SK-N-SH treated with all-trans-retinoic acid at 6 μM for 48 hours (cell line): ENCODE measurements around the gene FLNC.

Source experiments
- ATAC-seq: fragments of 200-7000 bp; cut with Tn5 transposase; 3 replicates; pipeline ENCODE4 v1.9.1; 2020; ENCODE audit warnings: mild to moderate bottlenecking, moderate library complexity
- ARNTL ChIP-seq: fragments of 450-650 bp; formaldehyde crosslinking; IDR thresholded peaks from 2 replicates; pipeline ENCODE4 v1.5.0; 2020; ENCODE audit warnings: low read depth, mild to moderate bottlenecking, moderate library complexity, borderline replicate concordance
- BACH2 ChIP-seq: fragments of 250-450 bp; sonication (Bioruptor Pico); IDR thresholded peaks from 2 replicates; pipeline ENCODE4 v1.9.0; 2021; ENCODE audit warnings: mild to moderate bottlenecking, borderline replicate concordance
- CREB5 ChIP-seq: fragments of 250-450 bp; sonication (Bioruptor Pico); IDR thresholded peaks from 2 replicates; pipeline ENCODE4 v1.5.1; 2020; ENCODE audit warnings: low read depth, mild to moderate bottlenecking, moderate library complexity
- CSDC2 ChIP-seq: fragments of 250-450 bp; sonication (Bioruptor Pico); IDR thresholded peaks from 2 replicates; pipeline ENCODE4 v1.5.0; 2020; ENCODE audit warnings: mild to moderate bottlenecking, moderate library complexity
- CSRNP3 ChIP-seq: fragments of 250-450 bp; sonication (Bioruptor Pico); IDR thresholded peaks from 2 replicates; pipeline ENCODE4 v1.5.1; 2021; ENCODE audit warnings: mild to moderate bottlenecking, moderate library complexity
- ESRRG ChIP-seq: fragments of 250-450 bp; sonication (Bioruptor Pico); IDR thresholded peaks from 2 replicates; pipeline ENCODE4 v1.6.1; 2021; ENCODE audit warnings: mild to moderate bottlenecking
- GLIS3 ChIP-seq: fragments of 250-450 bp; sonication (Bioruptor Pico); IDR thresholded peaks from 2 replicates; pipeline ENCODE4 v1.5.0; 2020; ENCODE audit warnings: mild to moderate bottlenecking, moderate library complexity
- ISL1 ChIP-seq: fragments of 250-450 bp; sonication (Bioruptor Pico); IDR thresholded peaks from 2 replicates; pipeline ENCODE4 v2.1.2; 2022; ENCODE audit warnings: mild to moderate bottlenecking, moderate library complexity
- OSR1 ChIP-seq: fragments of 250-450 bp; sonication (Bioruptor Pico); IDR thresholded peaks from 2 replicates; pipeline ENCODE4 v1.8.0; 2022; ENCODE audit warnings: moderate library complexity, mild to moderate bottlenecking, inconsistent platforms
- PATZ1 ChIP-seq: fragments of 250-450 bp; sonication (Bioruptor Pico); IDR thresholded peaks from 2 replicates; pipeline ENCODE4 v1.8.0; 2020; ENCODE audit warnings: mild to moderate bottlenecking, moderate library complexity, borderline replicate concordance
- POU6F1 ChIP-seq: fragments of 250-450 bp; sonication (Bioruptor Pico); IDR thresholded peaks from 2 replicates; pipeline ENCODE4 v1.8.0; 2021; ENCODE audit warnings: low read depth, mild to moderate bottlenecking, moderate library complexity, borderline replicate concordance
- PPARA ChIP-seq: fragments of 250-450 bp; sonication (Bioruptor Pico); IDR thresholded peaks from 2 replicates; pipeline ENCODE4 v1.5.0; 2020; ENCODE audit warnings: mild to moderate bottlenecking, borderline replicate concordance
- RARB ChIP-seq: fragments of 250-450 bp; sonication (Bioruptor Pico); IDR thresholded peaks from 2 replicates; pipeline ENCODE4 v1.8.0; 2021; ENCODE audit warnings: mild to moderate bottlenecking, moderate library complexity
- SNAI2 ChIP-seq: fragments of 250-450 bp; sonication (Bioruptor Pico); IDR thresholded peaks from 2 replicates; pipeline ENCODE4 v1.5.0; 2020; ENCODE audit warnings: mild to moderate bottlenecking, moderate library complexity
- TCF4 ChIP-seq: fragments of 250-450 bp; sonication (Bioruptor Pico); IDR thresholded peaks from 2 replicates; pipeline ENCODE4 v1.8.0; 2021; ENCODE audit warnings: mild to moderate bottlenecking, moderate library complexity, borderline replicate concordance
- TOX ChIP-seq: fragments of 250-450 bp; sonication (Bioruptor Pico); IDR thresholded peaks from 2 replicates; pipeline ENCODE4 v1.8.0; 2021; ENCODE audit warnings: mild to moderate bottlenecking, moderate library complexity, borderline replicate concordance
- TSHZ2 ChIP-seq: fragments of 250-450 bp; sonication (Bioruptor Pico); IDR thresholded peaks from 2 replicates; pipeline ENCODE4 v1.5.0; 2020; ENCODE audit warnings: mild to moderate bottlenecking, moderate library complexity
- ZC3H10 ChIP-seq: fragments of 250-450 bp; sonication (Bioruptor Pico); IDR thresholded peaks from 2 replicates; pipeline ENCODE4 v1.5.1; 2021; ENCODE audit warnings: mild to moderate bottlenecking, moderate library complexity
- ZFP3 ChIP-seq: fragments of 250-450 bp; sonication (Bioruptor Pico); IDR thresholded peaks from 2 replicates; pipeline ENCODE4 v1.5.0; 2020; ENCODE audit warnings: mild to moderate bottlenecking, moderate library complexity
- ZFP30 ChIP-seq: fragments of 450-650 bp; formaldehyde crosslinking; IDR thresholded peaks from 2 replicates; pipeline ENCODE4 v1.5.0; 2022; ENCODE audit warnings: mild to moderate bottlenecking, moderate library complexity
- ZNF565 ChIP-seq: fragments of 450-650 bp; formaldehyde crosslinking; conservative IDR thresholded peaks from 2 replicates; pipeline ENCODE4 v1.5.0; 2020; ENCODE audit warnings: low read depth, mild to moderate bottlenecking, moderate library complexity
- ZNF70 ChIP-seq: fragments of 450-650 bp; formaldehyde crosslinking; IDR thresholded peaks from 2 replicates; pipeline ENCODE4 v1.5.0; 2020; ENCODE audit warnings: mild to moderate bottlenecking, moderate library complexity
- ZNF8 ChIP-seq: fragments of 450-650 bp; formaldehyde crosslinking; IDR thresholded peaks from 2 replicates; pipeline ENCODE4 v1.5.0; 2020; ENCODE audit warnings: mild to moderate bottlenecking, moderate library complexity

FLNC gene

GRCh38 chr7:128845987-128846386 is 15.8 kb downstream of the FLNC start:
- TF ChIP-seq ZNF70 (CRISPR knock-in tag), result no peak
- no peak for TF ChIP-seq ZNF8
- no peak for TF ChIP-seq TOX
- TF ChIP-seq GLIS3 (CRISPR knock-in tag), result no peak
- TF ChIP-seq ISL1 (CRISPR knock-in tag), result no peak
- no peak for TF ChIP-seq ESRRG (CRISPR knock-in tag)
- no peak for TF ChIP-seq POU6F1 (CRISPR knock-in tag)
- no peak for TF ChIP-seq BACH2
- no peak for TF ChIP-seq SNAI2 (CRISPR knock-in tag)
- TF ChIP-seq CSDC2 (CRISPR knock-in tag), result no peak
- no peak for TF ChIP-seq PPARA (CRISPR knock-in tag)
- TF ChIP-seq ZFP30, result no peak
- TF ChIP-seq OSR1 (CRISPR knock-in tag), result no peak
- TF ChIP-seq ZNF565 (CRISPR knock-in tag), result no peak
- no peak for TF ChIP-seq CSRNP3
- no peak for TF ChIP-seq PATZ1 (CRISPR knock-in tag)
- no peak for TF ChIP-seq ARNTL (CRISPR knock-in tag)
- no peak for TF ChIP-seq CREB5
- no peak for TF ChIP-seq ZFP3 (CRISPR knock-in tag)
- TF ChIP-seq RARB (CRISPR knock-in tag), result no peak
- ATAC-seq, result no peak

GRCh38 chr7:128846781-128847444 is 16.7 kb downstream of the FLNC start:
- ATAC-seq, result no peak
- no peak for TF ChIP-seq ZFP3 (CRISPR knock-in tag)
- no peak for TF ChIP-seq GLIS3 (CRISPR knock-in tag)
- no peak for TF ChIP-seq ESRRG (CRISPR knock-in tag)
- no peak for TF ChIP-seq TOX
- TF ChIP-seq ZNF8, result no peak
- TF ChIP-seq ZNF565 (CRISPR knock-in tag), result no peak
- TF ChIP-seq RARB (CRISPR knock-in tag), result no peak
- TF ChIP-seq TCF4 (CRISPR knock-in tag), result no peak
- no peak for TF ChIP-seq PATZ1 (CRISPR knock-in tag)
- TF ChIP-seq OSR1 (CRISPR knock-in tag), result no peak
- TF ChIP-seq PPARA (CRISPR knock-in tag), result no peak
- TF ChIP-seq CSRNP3, result no peak
- TF ChIP-seq CREB5, result no peak
- TF ChIP-seq BACH2, result no peak
- TF ChIP-seq ISL1 (CRISPR knock-in tag), result no peak
- no peak for TF ChIP-seq ZC3H10 (CRISPR knock-in tag)
- TF ChIP-seq ZNF70 (CRISPR knock-in tag), result no peak
- no peak for TF ChIP-seq ZFP30
- no peak for TF ChIP-seq TSHZ2 (CRISPR knock-in tag)
- TF ChIP-seq, all 23 proteins: peak for 0
